ENCODE results near the gene FRMPD4.

FRMPD4 gene

GRCh38 chrX:12223650-12224049 is 85.4 kb downstream of the FRMPD4 start:
- no peak for DNase-seq

- no peak for DNase-seq
Measured at GRCh38 chrX:12225107-12225506, 86.8 kb downstream of the FRMPD4 start.

DNA sequence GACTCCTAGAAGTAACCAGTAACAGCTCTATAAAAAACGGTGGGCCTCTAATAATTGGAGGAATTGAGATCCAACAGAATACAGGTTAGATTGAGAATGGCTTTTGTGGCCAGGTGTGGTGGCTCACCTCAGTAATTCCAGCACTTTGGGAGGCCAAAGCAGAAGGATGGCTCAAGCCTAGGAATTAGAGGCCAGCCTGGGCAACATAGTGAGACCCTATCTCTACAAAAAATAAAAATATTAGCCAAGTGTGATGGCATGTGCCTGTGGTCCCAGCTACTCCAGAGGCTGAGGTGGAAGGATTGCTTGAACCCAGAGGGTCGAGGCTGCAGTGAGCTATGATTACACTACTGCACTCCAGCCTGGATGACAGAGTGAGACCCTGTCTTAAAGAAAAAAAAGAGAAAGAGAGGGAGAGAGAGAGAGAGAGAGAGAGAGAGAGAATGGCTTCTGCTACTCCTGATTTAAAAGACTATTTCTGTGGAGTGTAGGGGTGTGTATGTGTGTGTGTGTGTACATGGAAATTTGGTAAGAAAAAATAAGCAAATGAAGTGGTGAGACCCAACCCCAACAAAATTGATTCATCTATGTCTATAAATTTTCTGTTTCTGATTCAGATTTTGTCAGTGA is 89.3 kb downstream of the FRMPD4 start:
- no peak for DNase-seq

DNA sequence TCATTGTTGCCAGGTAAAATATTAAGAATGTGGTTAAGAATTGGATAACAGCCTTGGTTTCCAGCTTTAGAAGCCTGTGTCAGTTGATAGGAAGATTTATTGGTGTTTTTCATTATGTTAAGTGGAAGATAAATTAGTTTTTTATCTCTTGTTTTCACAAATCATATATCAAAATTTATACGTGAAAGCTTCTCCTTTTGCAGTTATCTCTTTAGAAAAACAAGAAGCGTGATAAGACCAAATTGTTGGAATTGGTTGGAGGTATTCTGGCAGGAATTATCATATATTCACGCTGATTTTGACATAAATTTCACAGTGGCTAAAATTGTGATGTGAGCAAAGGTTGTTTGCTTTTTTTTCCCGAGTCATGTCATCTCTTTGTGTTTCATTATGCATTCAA is 90.6 kb downstream of the FRMPD4 start:
- no peak for DNase-seq

- no peak for DNase-seq
Measured at GRCh38 chrX:12229986-12230385, 91.7 kb downstream of the FRMPD4 start.

- DNase-seq, result no peak
Measured at GRCh38 chrX:12234534-12235329, 96.5 kb downstream of the FRMPD4 start.

DNA sequence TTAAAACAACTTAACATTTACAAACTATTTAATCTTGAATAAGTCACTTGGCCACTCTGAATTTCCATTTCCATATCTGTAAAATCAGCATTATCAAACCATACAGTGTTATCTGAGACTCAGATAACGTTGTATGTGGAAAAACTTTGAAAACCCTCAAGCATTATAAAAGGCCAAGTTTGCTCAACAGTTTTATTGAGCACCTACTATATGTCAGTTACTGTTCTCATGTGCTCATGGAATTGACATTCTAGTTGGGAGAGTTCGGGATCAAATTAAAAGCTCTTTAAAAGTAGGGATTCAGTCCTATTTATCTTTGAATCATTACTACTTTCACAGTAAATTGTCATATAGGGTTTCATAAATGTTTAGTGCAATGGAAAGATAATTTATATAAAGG is 97.9 kb downstream of the FRMPD4 start:
- DNase-seq, result no peak

GRCh38 chrX:12237131-12237530 is 98.9 kb downstream of the FRMPD4 start:
- no peak for DNase-seq

- no peak for DNase-seq
Measured at GRCh38 chrX:12237771-12238170, 99.5 kb downstream of the FRMPD4 start.

GRCh38 chrX:12239356-12240082 is 101.2 kb downstream of the FRMPD4 start:
- DNase-seq, result no peak

DNA sequence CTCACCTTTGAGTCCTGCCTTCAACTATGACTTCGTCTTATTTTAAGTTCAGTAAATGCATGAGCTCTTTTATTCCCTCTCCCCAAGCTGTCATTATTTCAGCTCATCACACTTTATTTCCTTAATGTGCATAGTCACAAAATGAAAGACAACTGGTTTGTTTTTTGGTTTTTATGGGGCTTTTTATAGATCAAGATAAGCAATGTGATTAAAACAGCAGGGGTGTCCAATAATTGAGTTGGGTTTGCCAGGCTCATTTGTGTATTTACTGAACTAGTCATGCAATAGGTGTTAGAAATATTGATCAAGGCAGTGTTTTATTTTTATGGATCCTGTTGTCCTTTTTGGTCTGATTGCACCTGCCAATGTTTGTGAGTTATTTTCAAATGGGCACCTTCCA is 102.2 kb downstream of the FRMPD4 start:
- no peak for DNase-seq

- DNase-seq, result no peak
Measured at GRCh38 chrX:12241026-12241425, 102.8 kb downstream of the FRMPD4 start.

GRCh38 chrX:12245650-12246645 is 107.7 kb downstream of the FRMPD4 start:
- no peak for DNase-seq

DNA sequence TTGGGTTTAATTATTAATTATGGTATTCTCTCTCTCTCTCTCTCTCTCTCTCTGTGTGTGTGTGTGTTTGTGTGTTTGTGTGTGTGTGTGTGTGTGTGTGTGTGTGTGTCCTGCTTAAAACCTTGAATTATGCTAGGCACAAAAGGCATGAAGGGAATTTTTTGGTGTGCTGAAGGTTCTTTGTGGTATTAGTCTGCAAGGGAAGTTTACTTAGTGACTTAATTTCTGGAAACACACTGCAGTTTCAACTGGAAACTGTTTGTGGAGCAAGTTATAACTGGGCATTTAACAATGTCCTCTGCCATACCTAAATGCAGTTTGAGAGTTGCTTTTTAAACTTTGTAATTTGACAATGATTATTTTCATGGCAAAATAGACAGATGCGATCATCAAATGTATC is 111.7 kb downstream of the FRMPD4 start:
- no peak for DNase-seq

DNA sequence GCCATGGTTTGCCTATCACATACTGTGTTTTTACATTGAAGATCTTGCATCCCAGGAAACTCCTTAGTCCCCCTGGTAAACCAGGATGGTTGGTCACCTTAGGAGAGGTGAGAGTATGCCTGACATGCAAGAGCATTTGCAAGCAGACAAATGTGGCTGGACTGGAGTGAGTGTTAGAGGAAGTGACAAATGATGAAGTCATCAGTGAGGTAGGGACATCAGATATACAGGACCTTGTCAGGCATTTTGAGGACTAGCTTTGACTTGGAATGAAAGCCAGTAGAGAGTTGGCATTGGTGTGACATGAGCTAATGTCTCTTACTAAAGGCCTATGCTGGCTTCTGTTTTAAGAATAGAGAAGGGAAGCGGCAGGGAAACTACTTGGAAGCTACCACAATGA is 124.9 kb downstream of the FRMPD4 start:
- DNase-seq, result no peak

DNA sequence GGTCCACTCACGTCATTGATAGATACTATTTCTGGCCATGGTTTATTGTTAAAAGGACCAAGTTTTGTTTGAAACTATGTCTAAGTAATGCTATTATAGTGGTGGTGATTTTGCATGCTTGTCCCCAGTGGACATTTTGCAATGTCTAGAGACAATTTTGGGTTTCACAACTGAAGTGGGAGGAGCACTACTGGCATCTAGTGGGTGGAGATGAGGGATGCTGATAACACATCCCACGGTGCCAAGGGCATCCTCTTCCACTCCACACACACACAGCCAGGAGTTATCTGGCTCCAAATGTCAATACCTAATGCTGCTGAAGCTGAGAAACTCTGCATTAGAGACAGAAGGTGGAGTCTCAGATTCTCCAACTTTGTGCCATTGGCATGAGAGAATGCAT is 131.2 kb downstream of the FRMPD4 start:
- no peak for DNase-seq

DNA sequence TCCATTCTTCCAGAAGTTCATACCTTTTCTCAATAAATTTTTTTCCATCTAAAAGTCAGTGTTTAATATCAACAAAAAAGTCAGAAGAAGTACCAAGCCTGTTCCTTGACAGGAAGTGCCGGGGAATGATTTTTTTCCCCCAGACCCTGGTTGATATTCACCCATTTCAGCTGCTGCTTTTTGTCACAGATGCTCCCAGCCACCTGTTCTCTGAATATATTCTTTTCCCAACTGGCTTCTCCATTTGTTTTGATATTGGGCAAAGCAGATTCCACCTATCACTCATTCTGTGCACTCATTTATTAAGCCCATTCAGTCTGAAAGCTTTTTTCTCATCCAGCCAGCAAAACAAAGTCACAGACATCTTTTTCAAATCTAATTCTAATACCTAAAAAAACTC is 139.9 kb downstream of the FRMPD4 start:
- DNase-seq, result no peak

GRCh38 chrX:12282991-12283390 is 144.7 kb downstream of the FRMPD4 start:
- no peak for DNase-seq

DNA sequence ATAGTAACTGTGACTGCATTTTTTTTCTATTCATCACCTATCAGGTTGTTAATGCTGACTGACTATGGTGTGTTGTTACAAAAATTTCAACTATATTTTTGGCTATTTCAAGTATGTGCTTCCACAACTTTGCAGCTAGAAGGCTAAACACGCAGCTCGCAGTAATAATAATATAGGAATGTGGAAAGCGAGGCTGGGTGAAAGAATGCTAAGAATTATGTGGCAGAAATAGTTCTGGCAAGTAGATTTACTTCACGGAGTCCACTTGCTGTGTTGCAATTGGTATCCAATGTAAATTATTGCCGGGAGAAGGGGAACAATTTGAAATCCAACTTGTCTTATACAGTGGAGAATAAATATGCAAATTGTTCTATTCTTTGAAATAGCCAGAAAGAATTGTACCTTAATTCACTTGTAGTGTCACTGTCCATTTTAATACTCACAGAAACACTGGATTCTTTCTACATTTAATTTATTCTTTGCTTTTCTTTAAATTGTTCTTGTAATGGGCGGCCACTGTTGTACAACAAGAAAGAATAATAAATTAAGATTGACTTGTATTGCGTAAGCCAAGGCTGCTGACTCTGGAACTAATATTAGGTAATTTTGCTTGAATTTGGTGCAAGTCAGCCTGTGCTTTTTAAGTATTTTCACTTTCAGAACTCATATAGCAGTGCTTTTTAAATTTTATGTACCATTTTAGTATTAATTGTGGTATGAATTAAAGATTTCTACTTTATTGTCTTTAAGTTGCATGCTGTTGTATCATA is 154.9 kb downstream of the FRMPD4 start:
- no peak for DNase-seq

DNA sequence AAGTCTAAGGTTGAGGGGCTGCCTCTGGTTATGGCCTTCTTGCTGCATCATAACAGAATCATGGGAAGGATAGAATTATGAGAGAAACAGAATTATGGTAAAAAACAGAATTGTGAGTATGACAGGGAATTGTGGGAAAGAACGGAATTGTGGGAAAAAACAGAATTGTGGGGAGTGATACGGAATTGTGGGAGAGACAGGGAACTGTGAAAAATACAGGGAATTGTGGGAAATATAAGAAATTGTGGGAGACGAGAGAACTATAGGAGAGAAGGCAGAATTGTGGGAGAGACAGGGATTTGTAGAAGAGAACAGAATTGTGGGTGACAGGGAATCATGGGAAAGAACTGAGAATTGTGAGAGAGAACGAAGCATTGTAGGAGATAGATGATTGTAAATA is 159.1 kb downstream of the FRMPD4 start:
- no peak for DNase-seq

DNA sequence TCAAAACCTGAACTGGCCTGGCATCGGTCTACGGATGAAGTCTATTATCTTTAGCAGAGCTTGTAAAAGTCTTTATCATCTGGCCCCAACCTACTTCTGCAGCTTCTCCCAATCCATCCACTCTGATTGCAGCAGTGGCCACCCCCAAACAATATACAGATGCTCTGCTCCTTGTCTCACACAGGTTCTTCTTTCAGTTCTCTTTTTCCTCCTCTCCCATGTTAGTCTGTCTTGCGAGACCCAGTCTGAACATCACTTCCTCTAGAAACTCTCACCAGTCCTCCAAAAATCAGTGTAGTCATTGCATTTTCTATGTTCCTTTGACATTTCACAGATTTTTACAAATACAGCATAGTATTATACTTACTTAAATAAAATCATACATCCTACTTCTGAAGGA is 163.0 kb downstream of the FRMPD4 start:
- DNase-seq, result no peak

- no peak for DNase-seq
Measured at GRCh38 chrX:12304261-12304660, 166.0 kb downstream of the FRMPD4 start.
